Right cardiac atrium (tissue), 5 donors: ENCODE results near the gene TMEM40. TPM values are rescaled to one million over a fixed set of nuclear protein-coding genes. Genes with fewer than 3 reads are reported as not detected.

ENCODE experiments used
- ATAC-seq, 2 donors: fragments of 200-7000 bp; cut with Tn5 transposase; one replicate each; pipeline versions ENCODE4 v1.8.0 to v1.9.1; 2020; ENCODE audit warnings: moderate library complexity in 2 of 2, mild to moderate bottlenecking in 1 of 2
- DNase-seq, 3 donors: peaks; one replicate each; pipeline ENCODE4 v3.0.0-alpha.2; 2020
- H3K27ac ChIP-seq: one replicate; pipeline ENCODE4 v1.5.1; 2013; ENCODE audit warnings: mild to moderate bottlenecking, low read length, control low read depth, moderate library complexity
- H3K27me3 ChIP-seq: one replicate; pipeline ENCODE4 v1.6.1; 2013; ENCODE audit not compliant: control insufficient read depth, insufficient read depth
- H3K4me1 ChIP-seq: one replicate; pipeline ENCODE4 v1.6.1; 2013; ENCODE audit warnings: low read length; ENCODE audit not compliant: control insufficient read depth, insufficient read depth
- H3K4me3 ChIP-seq: one replicate; pipeline ENCODE4 v1.5.1; 2013; ENCODE audit warnings: low read length, control low read depth
- H3K9me3 ChIP-seq: one replicate; pipeline ENCODE4 v1.6.1; 2013; ENCODE audit warnings: low read length; ENCODE audit not compliant: control insufficient read depth
- WGBS: extraction: QIAGEN DNeasy Blood & Tissue Kit; methylation state at CpG from one replicate; pipeline ENCODE4 v1.1.7; 2013; 5-methylcytosine and 5-hydroxymethylcytosine counted together
- intact Hi-C, 4 donors: fragments of 100-400 bp; cut with DNase I; formaldehyde crosslinking; loops; one replicate each; pipeline versions ENCODE4 v1.11.0 to v1.14.0; 2022 to 2023
- polyA plus RNA-seq: library from polyadenylated mRNA; stranded (reverse); fragments of 200-250 nt; gene quantifications from one replicate; pipeline ENCODE4 v1.2.3, GENCODE V29; 2013
- total RNA-seq, 4 donors: library from RNA; stranded (reverse); fragmentation: NEBNext Ultra II Directional; extraction: Animal tissue kit (Norgen Biotek cat#: 25700); gene quantifications; one replicate each; pipeline ENCODE4 v1.2.1, GENCODE V29; 2021
- donor health status: healthy with polysubstance abuse.
- donor health status: DM: no; HTN: yes; CAD: no.
- donor health status: DM: no; HTN: no; CAD: no.
- donor health status: DM: no; HTN: yes; CAD: no; lungs with severe emphysema.
- donor health status: DM: yes; HTN: yes; CAD: no.

The TMEM40 gene
- total and polyA plus RNA-seq, 5 donors = 3.3 to 5.2 (median 3.9) TPM

GRCh38 chr3:12758025-12758781 lies 856 bp downstream of the TMEM40 start:
- Histone ChIP-seq H3K27me3 (no peaks in the 10 kb centered on the region), H3K4me1 (peaks cover 10% of the 10 kb centered on the region), H3K4me3 (no peak overlapping the region), H3K27ac (peak overlapping the region; percentile 1), H3K9me3 (no peaks in the 10 kb centered on the region)
- ATAC-seq (peak; percentile 80 to 81), DNase-seq (peak; percentile 66 to 87 (median 82))
- intact Hi-C loops = no loop called here
- WGBS = 15% methylated on average over 5 of the region's 5 CpGs

GRCh38 chr3:12756635-12757034 lies 2.4 kb downstream of the TMEM40 start:
- Histone ChIP-seq H3K27me3 (no peaks in the 10 kb centered on the region), H3K27ac (no peak overlapping the region), H3K9me3 (no peaks in the 10 kb centered on the region), H3K4me1 (peaks cover 10% of the 10 kb centered on the region), H3K4me3 (no peak overlapping the region)
- intact Hi-C loops = no loop called here
- 98% methylated on average over 3 of the region's 3 CpGs for WGBS
- DNase-seq = no peak
- no peak for ATAC-seq

GRCh38 chr3:12756175-12756574 lies 2.9 kb downstream of the TMEM40 start:
- peaks cover 10% of the 10 kb centered on the region for H3K4me1 ChIP-seq
- H3K27ac ChIP-seq = no peak overlapping the region
- intact Hi-C loops = no loop called here
- no peaks in the 10 kb centered on the region for H3K9me3 ChIP-seq
- H3K27me3 ChIP-seq = no peaks in the 10 kb centered on the region
- DNase-seq (no peak), ATAC-seq (no peak)
- WGBS = 82% methylated on average over 4 of the region's 4 CpGs
- no peak overlapping the region for H3K4me3 ChIP-seq

GRCh38 chr3:12755754-12756153 lies 3.3 kb downstream of the TMEM40 start:
- Histone ChIP-seq H3K27me3 (no peaks in the 10 kb centered on the region), H3K4me1 (peaks cover 13% of the 10 kb centered on the region), H3K27ac (no peak overlapping the region), H3K9me3 (no peaks in the 10 kb centered on the region), H3K4me3 (no peak overlapping the region)
- DNase-seq (no peak), ATAC-seq (no peak)
- intact Hi-C loops = no loop called here
- 59% methylated on average over 6 of the region's 6 CpGs for whole genome bisulfite sequencing

GRCh38 chr3:12754313-12754712 lies 4.7 kb downstream of the TMEM40 start:
- peaks cover 15% of the 10 kb centered on the region for H3K4me1 ChIP-seq
- DNase-seq (no peak), ATAC-seq (no peak)
- H3K27ac ChIP-seq = no peak overlapping the region
- intact Hi-C loops = no loop called here
- no peaks in the 10 kb centered on the region for H3K27me3 ChIP-seq
- H3K4me3 ChIP-seq = no peak overlapping the region
- no peaks in the 10 kb centered on the region for H3K9me3 ChIP-seq
- WGBS = 100% methylated on average over 1 of the region's 1 CpG

GRCh38 chr3:12753275-12754028 lies 5.6 kb downstream of the TMEM40 start:
- H3K27me3 ChIP-seq = no peaks in the 10 kb centered on the region
- no peak overlapping the region for H3K4me3 ChIP-seq
- no peaks in the 10 kb centered on the region for H3K9me3 ChIP-seq
- no peak for DNase-seq
- intact Hi-C loops = no loop called here
- no peak overlapping the region for H3K27ac ChIP-seq
- no peak for ATAC-seq
- H3K4me1 ChIP-seq = peaks cover 7% of the 10 kb centered on the region
- 92% methylated on average over 9 of the region's 9 CpGs for WGBS

GRCh38 chr3:12752809-12753208 lies 6.2 kb downstream of the TMEM40 start:
- peaks cover 5% of the 10 kb centered on the region for H3K4me1 ChIP-seq
- H3K9me3 ChIP-seq = no peaks in the 10 kb centered on the region
- H3K27me3 ChIP-seq = no peaks in the 10 kb centered on the region
- intact Hi-C loops = no loop called here
- 86% methylated on average over 2 of the region's 2 CpGs for WGBS
- H3K4me3 ChIP-seq = no peak overlapping the region
- ATAC-seq = no peak
- no peak for DNase-seq
- H3K27ac ChIP-seq = no peak overlapping the region

GRCh38 chr3:12752102-12752501 lies 7.0 kb downstream of the TMEM40 start:
- 57% methylated on average over 3 of the region's 3 CpGs for WGBS
- Histone ChIP-seq H3K27me3 (no peaks in the 10 kb centered on the region), H3K4me3 (no peak overlapping the region), H3K9me3 (no peaks in the 10 kb centered on the region), H3K27ac (peak overlapping the region; percentile 73), H3K4me1 (peaks cover 5% of the 10 kb centered on the region)
- intact Hi-C loops = no loop called here
- no peak for ATAC-seq
- DNase-seq = no peak

- ATAC-seq = peak; percentile 42 to 45
- Histone ChIP-seq H3K27me3 (no peaks in the 10 kb centered on the region), H3K4me1 (peaks cover 5% of the 10 kb centered on the region), H3K4me3 (no peak overlapping the region), H3K9me3 (no peaks in the 10 kb centered on the region), H3K27ac (peak overlapping the region; percentile 87)
- intact Hi-C loops = no loop called here
- no peak for DNase-seq
- 58% methylated on average over 5 of the region's 5 CpGs for WGBS
These were observed 7.5 kb downstream of the TMEM40 start for GRCh38 chr3:12751571-12751970.

- intact Hi-C loops = no loop called here
- Histone ChIP-seq H3K27ac (peak overlapping the region; percentile 87), H3K9me3 (no peaks in the 10 kb centered on the region), H3K4me1 (peaks cover 5% of the 10 kb centered on the region), H3K4me3 (no peak overlapping the region), H3K27me3 (no peaks in the 10 kb centered on the region)
- DNase-seq (no peak), ATAC-seq (peak; percentile 17 to 55)
- 46% methylated on average over 4 of the region's 4 CpGs for WGBS
These were observed 8.4 kb downstream of the TMEM40 start for GRCh38 chr3:12750658-12751071.

- DNase-seq (peak; percentile 33 to 78 (median 72)), ATAC-seq (peak; percentile 62 to 67)
- H3K9me3 ChIP-seq = no peaks in the 10 kb centered on the region
- intact Hi-C loops = no loop called here
- H3K27me3 ChIP-seq = no peaks in the 10 kb centered on the region
- peaks cover 5% of the 10 kb centered on the region for H3K4me1 ChIP-seq
- H3K27ac ChIP-seq = peak overlapping the region; percentile 87
- whole genome bisulfite sequencing = 17% methylated on average over 3 of the region's 3 CpGs
- no peak overlapping the region for H3K4me3 ChIP-seq
These were observed 8.8 kb downstream of the TMEM40 start for GRCh38 chr3:12750223-12750622.
